HG02943 (cell line): Measurements from ENCODE around the gene CNTNAP2.
"Not testable (repeated sequence)": the region's sequence is repeated elsewhere in the genome, so short reads cannot be mapped to it uniquely, and the experiment has no call there.

ENCODE experiments used
- ATAC-seq: cut with Tn5 transposase; IDR thresholded peaks from one replicate; pipeline ENCODE4 v1.9.1; 2021; ENCODE audit warnings: mild to moderate bottlenecking, low read depth, moderate library complexity; ENCODE audit not compliant: unreplicated experiment

The CNTNAP2 gene

DNA sequence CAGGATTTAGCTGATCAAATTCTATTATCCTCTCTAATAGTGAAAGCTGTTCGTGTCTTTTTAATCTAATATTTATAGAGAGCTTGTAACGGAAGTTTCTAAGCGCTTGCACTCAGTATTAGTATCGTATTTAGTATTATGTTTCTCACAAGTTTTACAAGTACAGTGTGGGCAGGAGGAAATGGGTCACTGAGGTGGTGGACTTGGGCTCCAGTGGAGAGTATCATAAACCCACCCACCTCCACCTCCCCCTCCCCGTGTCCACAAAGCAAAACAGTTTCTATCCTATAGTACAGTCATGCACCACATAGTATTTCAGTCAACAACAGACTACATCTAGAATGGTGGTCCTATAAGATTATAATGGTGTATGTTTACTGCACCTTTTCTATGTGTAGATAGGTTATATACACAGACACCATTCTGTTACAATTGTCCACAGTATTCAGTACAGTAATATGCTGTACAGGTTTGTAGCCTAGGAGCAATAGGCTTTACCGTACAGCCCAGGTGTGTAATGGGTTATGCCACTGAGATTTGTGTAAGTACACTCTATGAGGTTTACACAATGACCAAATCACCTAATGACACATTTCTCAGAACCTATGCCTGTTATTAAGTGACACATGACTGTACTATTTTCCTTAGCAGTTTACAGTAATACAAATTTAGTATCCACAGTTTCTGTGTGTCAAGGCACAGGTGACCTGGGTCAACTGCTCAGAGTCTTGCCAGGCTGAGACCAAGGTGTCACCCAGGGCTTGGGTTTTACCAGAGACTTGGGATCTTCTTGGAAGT is 1452.7 kb downstream of the CNTNAP2 start:
- no peak for ATAC-seq

DNA sequence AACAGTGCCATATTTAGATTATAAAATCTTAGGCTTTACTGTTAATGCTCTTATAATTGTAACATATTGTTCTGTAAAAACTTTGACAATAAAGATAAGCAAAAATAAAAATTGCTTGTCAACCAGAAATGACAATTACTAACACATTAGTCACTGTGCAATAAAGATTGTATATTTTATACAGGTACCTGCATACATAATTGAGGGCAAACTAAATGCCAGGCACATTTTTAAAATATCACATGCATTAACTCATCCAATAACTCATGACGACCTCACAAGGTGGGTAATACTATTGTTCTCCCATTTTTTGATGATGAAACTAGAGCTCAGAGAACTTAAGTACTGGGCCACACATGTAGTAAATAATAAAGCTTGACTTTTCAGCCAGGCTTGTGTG is 1453.8 kb downstream of the CNTNAP2 start:
- no peak for ATAC-seq

DNA sequence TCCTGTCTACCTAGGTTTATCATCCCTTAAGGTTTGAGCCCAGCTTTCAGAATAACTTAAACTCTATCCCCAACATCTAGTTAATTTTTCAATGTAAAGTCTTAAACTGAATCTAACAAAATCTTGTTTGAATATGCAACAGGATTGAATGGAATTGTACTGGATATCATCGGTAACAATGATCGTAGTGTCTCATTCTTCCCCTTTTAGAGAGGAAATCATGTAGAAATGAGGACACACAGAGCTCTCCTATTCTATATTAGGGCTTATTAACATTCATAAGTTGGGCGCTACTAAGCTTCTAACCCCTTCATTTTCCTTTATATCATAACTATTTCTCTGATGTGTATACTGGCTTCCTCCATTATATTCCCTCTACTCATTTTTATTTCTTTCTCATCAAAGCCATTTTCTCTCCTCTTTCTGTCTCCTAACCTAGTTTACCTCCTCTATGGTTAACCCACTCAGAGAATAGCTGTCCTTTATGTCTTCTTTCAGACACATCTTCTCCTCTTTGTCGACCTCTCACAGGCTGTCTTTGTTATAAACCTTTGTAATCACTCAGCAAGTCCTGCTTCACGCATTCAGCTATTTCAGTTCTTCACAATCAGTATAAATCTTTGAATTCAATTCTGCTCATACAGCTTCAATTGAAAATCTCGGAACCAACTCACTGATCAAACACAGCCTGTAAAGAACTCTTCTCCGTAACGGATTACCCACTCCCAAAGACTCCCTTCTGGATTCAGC is 1455.0 kb downstream of the CNTNAP2 start:
- no peak for ATAC-seq

DNA sequence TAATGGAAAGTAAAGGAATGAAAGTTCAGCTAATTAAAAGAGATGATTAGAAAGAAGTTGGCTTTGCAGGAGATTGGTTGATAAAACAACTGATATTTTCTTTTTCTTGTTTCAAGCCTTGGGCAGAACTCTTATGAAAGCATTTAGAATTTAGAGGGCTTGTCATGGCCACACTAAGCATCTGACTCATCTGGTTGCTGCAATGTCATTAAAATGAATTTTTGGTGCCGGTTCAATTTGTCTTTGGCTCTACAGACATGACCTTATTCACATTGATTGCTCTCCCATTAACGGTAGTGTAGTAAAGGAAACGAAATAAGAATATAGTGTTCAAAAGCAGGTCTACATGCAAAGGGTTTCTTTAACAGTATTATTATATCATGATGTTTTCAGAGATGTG is 1461.6 kb downstream of the CNTNAP2 start:
- no peak for ATAC-seq

DNA sequence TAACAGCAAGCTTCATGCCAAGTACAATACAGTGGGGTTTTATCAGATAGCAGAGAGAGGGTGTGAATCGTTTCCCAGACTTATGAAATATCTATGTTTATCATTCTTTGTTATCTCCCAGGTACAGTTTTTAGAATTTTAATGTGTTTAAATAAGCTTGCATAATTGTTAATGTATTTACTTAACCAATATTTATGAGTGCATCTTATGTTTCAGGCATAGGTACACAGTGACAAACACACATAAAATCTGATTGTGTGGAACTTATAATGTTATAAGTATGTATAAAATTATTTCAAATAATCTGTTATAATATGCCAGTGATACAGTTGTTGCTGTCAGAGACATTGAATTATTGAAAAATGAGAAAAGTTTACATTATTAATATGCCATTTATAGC is 1462.5 kb downstream of the CNTNAP2 start:
- no peak for ATAC-seq

DNA sequence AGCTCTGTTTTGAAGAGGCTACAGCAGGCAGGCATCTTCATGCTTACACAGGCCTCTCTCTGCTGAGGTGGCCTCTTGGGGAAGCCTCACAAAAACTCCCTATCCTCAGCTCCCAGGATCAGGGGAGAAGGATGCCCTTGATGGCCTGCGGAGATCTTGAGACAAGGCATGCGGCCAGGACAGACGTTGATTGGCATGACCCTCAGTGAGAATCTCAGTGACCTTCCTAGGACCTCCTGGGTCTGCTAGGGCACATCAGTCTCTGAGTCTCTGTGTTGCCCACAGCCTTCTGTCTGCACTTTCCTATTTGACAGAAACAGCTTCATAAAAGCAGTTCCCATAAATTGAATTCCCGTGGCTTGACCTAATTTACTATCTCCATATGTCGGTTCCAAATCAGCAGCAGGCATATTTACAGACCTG is 1468.2 kb downstream of the CNTNAP2 start:
- ATAC-seq = no peak

DNA sequence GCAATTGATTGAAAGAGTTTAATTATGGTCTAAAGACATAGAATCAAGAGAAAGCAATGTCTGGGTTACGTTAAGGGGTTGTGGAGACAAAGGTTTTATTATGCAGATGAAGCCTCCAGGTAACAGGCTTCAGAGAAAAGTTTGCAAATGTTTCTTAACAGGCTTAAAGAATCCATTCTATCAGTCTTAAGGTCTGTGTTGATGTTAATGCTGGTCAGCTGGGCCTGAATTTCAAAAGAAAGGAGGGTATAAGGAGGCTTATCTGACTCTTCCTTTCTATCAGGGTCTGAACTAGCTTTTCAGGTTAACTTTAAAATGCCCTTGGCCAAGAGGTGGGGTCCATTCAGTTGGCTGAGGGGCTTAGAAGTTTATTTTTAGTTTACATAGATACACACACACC is 1469.5 kb downstream of the CNTNAP2 start:
- no peak for ATAC-seq

DNA sequence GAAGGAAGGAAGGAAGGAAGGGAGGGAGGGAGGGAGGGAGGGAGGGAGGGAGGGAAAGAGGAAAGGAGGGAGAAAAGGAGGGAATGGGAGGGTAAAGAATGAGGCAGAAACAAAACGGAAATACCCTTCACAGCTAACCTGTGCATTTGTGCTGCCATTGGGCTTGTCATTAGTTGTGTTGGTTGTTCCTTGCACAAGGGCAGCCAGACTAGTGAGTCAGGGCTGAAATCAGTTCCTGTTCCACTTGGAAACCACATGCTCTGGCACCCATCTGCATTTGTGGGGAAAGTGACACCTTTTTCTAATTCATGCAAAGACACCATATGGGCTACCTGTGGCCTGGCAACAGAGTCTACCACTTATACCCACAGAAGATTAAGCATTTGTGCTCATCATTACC is 1469.9 kb downstream of the CNTNAP2 start:
- ATAC-seq = no peak

DNA sequence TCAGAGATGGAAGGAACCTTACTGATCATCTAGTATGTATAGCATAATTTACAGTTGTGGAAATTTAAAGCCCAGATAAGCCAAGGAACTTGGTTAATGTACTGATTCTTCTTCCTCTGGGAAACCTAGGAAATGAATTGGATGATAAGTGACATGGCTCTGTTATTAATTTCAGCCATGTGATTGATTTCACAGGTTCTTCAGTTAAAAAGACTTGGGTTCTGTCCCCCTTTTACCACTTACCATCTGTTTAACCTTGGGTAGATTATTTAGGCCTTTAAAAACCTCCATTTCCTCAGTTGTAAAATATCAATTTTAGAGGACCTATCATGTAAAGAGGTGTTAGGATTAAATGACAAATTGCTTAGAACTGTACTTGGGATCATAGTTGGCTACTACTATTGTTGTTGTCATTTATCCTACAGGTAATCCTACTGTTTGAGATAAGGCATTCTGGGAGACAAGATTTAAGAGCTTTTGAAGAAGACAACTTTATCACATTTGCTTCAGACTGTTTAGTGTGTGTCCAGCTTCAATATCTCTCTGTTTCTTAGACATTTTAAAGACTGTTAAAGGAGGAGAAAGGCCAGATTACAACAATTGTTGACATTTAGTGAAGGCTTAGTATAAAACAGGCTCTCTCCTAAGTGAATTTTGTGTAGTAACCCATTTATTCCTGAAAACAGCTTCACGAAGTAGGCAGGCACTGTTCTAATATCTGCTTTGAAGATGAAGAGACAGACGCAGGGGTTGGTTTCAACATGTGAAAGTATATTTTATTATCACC is 1476.9 kb downstream of the CNTNAP2 start:
- ATAC-seq = no peak

DNA sequence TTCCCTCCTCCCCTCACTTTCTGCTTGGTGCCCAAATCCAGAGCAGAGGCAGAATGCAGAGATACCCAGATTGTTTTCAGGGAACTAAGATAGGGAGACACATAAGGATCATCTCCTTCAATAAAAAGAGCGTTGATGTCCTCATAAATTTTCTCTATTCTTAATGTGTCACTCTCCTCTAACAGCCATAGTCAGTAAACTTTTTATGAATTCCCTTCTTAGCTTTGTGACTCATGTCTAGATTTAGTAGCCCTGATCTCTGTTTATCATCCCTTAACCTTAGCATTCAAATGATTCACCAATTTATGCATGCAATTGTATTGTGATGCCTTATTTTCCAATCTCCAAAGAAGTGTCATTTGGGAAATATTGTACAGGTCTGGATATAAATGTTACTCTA is 1478.4 kb downstream of the CNTNAP2 start:
- ATAC-seq = no peak

DNA sequence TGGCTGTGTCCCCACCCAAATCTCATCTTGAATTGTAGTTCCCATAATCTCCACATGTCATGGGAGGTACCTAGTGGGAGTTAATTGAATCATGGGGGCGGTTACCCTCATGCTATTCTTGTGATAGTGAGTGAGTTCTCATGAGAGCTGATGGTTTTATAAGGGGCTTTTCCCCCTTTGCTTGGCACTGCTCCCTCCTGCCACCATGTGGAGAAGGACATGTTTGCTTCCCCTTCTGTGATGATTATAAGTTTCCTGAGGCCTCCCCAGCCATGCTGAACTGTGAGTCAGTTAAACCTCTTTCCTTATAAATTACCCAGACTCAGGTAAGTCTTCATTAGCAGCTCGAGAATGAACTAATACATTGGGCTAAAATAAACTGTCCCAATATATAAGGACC is 1482.1 kb downstream of the CNTNAP2 start:
- ATAC-seq = not testable (repeated sequence)

DNA sequence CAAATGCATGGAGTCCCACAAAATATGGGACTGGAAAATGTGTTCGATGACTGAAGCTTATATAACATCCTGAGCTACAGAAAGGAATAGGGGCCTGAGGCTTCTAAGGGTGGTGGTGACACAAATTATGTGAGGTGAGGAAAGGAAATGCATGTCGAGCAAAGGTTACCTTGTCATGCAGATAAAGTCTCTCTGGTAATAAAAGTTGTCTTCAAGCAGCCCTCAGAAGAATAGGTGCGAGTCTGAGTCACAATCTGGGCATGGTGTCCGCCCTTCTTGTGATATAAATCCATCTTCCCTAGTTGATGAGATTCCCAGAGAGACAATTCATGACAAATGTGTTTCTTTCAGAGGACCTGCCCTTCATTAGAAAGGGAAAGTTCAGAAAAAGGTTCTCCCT is 1488.7 kb downstream of the CNTNAP2 start:
- ATAC-seq = no peak

DNA sequence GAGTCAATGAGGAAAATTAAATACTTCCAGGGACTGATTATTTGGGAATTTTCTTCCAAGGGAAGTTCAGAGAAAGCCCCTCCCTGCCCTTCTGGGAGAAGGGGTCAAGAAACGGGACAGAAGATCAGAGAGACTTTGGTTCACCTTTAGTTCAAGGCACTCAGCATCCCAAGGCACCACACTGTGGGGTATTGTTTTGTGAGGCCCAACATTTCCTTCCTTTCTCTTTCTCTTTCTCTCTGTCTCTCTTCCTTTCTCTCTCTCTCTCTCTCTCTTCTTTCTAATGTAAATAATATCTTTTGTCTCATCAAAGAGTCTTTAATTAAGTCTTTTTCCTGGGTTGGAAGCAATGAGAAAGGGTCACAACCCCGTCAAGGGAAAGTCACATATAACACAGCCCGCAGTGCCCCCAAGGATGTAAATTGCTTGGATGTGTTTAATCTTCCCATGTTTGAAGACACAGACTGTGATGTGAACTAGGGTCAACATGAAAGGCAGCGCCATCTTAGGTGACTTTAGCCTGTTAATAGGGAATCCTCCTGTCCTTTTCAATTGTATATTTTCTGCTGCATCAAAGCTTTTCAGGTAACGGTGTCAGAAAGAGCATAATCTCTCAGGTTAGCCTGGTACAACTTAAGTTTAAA is 1490.7 kb downstream of the CNTNAP2 start:
- ATAC-seq = no peak

DNA sequence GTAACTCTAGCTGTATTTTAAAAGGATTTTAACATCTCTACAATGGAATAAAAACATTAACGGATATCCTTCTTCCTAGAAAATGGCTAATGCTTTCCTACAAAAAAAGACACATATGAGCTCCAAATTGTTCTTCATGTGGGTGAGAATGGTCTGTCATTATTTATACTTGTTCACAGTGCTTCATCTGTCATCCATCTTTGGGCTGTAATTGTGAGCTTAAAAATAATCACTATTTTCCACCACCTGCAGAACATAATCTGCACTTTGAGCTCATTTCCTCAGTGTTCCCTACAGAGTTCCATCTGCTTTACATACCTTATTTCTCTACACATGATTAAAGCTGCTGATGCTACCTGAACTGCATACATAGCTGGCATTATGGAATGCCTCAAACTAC is 1494.8 kb downstream of the CNTNAP2 start:
- no peak for ATAC-seq

DNA sequence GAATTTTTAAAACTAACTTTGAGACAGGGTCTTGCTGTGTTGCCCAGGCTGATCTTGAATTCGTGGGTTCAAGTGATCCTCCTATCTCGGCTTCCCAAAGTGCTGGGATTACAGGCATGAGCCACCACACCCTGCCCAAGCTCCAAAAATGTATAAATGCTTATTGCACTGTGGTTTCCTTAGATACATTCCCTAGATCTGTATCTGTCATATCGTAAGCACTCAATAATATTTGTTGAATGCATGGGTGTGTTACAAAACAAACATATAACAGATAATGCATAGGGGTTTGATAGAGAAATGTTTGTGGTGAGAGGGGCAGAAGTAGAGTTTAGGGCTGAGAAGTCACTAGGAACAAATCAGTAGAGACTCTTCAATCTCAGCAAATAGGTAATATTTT is 1518.7 kb downstream of the CNTNAP2 start:
- no peak for ATAC-seq

DNA sequence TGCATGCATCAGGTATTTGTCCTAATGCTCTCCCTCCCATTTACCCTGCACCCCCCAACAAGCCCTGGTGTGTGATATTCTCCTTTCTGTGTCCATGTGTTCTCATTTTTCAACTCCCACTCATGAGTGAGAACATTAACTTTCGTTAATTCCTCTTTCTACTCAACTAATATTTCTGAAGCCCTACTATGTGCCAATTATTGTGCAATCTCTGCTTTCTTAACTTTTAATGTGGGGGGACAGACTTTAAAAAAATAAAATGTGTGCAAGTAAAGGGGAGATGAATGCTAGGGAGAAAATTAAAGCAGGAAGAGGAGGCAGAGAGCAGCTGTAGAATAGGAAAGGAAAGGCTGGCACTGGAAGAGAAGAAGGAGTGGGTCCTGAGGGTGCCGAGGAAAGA is 1520.0 kb downstream of the CNTNAP2 start:
- ATAC-seq = no peak

DNA sequence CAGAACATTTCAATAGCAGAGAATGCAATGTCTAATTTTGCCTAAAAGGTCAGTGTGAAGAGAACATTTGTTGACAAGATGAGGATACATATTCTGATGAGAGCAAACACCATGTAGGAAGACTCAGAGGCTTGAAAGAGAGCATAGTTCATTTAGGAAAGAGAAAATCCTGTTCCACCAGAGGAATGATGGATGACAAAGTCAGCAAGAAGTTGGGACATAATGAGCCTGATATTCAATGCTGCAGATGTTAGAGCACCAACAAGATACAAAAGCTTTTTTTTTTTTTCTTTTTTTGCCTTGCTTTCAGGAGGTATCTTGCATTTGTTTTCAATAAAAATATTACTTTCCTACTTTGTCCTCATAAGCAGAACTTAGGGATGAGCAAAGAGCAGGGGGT is 1522.0 kb downstream of the CNTNAP2 start:
- no peak for ATAC-seq

DNA sequence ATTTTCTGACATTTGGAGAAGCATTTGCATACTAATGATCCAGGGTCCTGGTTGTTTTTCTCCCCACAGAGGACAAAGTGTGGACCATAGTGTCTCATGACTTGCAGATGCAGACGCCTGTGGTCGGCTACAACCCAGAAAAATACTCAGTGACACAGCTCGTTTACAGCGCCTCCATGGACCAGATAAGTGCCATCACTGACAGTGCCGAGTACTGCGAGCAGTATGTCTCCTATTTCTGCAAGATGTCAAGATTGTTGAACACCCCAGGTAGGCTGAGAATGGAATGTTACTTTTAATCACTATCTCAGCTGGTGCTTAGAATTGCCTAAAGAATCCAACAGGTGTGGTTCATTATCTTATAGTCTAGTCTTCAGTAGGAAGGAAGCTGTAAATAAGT is 1522.4 kb downstream of the CNTNAP2 start:
- ATAC-seq = no peak

DNA sequence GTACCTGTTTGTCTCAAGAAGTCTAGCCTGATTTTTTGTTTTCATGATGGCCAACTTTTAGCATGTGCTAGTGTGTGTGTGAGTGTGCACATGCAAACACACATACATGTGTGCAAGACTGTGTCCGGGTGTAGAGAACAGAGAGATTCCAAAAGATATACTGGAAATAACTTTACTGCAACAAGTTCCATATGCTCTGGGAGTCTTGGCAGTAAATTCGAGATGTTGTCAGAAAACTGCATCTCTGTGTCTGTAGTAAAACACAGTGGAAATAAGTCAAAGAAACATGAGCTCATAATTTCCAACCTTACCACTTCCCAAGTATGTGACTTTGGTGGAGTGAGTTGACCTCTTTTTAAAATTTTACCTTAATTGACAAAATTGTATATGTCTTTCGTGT is 1523.2 kb downstream of the CNTNAP2 start:
- ATAC-seq = no peak

DNA sequence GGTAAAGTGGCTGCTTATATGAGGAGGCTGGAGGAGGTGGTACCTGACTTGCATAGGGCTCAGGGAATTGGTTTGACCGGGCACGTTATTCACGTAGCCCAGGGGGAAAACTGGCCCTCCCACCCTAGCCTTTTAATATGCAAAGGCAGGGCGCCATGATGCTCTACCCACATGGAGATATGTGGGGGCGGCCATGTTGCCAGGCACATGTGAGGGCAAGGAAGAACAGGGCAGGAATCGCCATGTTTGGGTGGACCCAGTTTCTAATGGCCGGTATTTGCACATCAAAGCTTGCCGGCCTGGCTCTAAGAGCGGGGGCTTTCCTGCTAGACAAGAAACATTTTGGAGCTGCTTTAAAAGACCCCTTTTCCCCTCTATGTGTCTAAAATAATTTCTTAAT is 1524.2 kb downstream of the CNTNAP2 start:
- ATAC-seq = no peak

DNA sequence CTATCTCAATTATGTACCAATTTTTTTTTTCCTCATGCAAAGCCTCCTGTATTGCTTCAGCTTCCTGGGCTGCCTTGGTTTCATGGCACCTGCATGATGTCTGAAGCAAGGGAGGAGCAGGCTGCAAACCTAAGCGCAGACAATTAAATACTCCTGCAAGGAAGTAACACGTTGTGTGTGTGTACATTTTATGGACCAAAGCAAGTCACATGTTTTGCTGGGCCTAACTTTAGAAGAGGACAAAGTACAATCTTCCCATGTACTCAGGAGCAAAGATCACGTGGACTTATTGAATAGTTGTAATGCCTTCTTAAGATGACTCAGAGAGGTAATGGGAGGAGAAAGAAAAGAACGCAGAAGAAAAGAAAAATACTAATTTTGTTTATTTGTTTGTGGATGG is 1530.0 kb downstream of the CNTNAP2 start:
- no peak for ATAC-seq
